DLD1 (cell line): ENCODE measurements around the gene ITPA.
"Not testable (repeated sequence)": the region's sequence is repeated elsewhere in the genome, so short reads cannot be mapped to it uniquely, and the experiment has no call there.

Experiments used
- in situ Hi-C: cut with HindIII; loops from 2 replicates; pipeline ENCODE4 v1.10.0; 2017; ENCODE audit warnings: low sequenced_read_pairs

Gene ITPA

GRCh38 chr20:3172933-3173609, 36.2 kb upstream of the ITPA start, which contains the start of gene LZTS3:
Gene LZTS3 (minus strand): TSS chr20:3173549. CDS start chr20:3167163, 6,386 bp downstream.
- in situ Hi-C loops: no loop called here

- in situ Hi-C loops: no loop called here
These were observed 35.5 kb upstream of the ITPA start for GRCh38 chr20:3173610-3174441.

- in situ Hi-C loops: no loop called here
These were observed 34.6 kb upstream of the ITPA start for GRCh38 chr20:3174442-3175261.

- in situ Hi-C loops: no loop called here
These were observed 34.0 kb upstream of the ITPA start for GRCh38 chr20:3175270-3175669.

GRCh38 chr20:3177746-3178485, 31.4 kb upstream of the ITPA start:
- in situ Hi-C loops: no loop called here

GRCh38 chr20:3180319-3180718, 29.0 kb upstream of the ITPA start:
- in situ Hi-C loops: no loop called here

- in situ Hi-C loops: no loop called here
These were observed 28.0 kb upstream of the ITPA start for GRCh38 chr20:3181270-3181669.

GRCh38 chr20:3182429-3182828, 26.9 kb upstream of the ITPA start:
- in situ Hi-C loops: not testable (repeated sequence)

GRCh38 chr20:3183896-3184612, 25.2 kb upstream of the ITPA start:
- in situ Hi-C loops: no loop called here

- in situ Hi-C loops: not testable (repeated sequence)
These were observed 21.4 kb upstream of the ITPA start for GRCh38 chr20:3187861-3188260.

- in situ Hi-C loops: no loop called here
These were observed 20.4 kb upstream of the ITPA start for GRCh38 chr20:3188823-3189413.

GRCh38 chr20:3189561-3190131, 19.7 kb upstream of the ITPA start:
- in situ Hi-C loops: no loop called here

- in situ Hi-C loops: no loop called here
These were observed 18.6 kb upstream of the ITPA start for GRCh38 chr20:3190681-3191111.

GRCh38 chr20:3192226-3193015, 16.9 kb upstream of the ITPA start:
- in situ Hi-C loops: no loop called here

- in situ Hi-C loops: no loop called here
These were observed 15.3 kb upstream of the ITPA start for GRCh38 chr20:3193806-3194616.

GRCh38 chr20:3194617-3195280, 14.5 kb upstream of the ITPA start:
- in situ Hi-C loops: no loop called here

- in situ Hi-C loops: no loop called here
These were observed 13.6 kb upstream of the ITPA start for GRCh38 chr20:3195590-3196237.
